NB4 (cell line): ENCODE results near the gene SLAMF7.

Experiments
- DNase-seq: peaks from one replicate; pipeline ENCODE4 v3.0.0; 2010; ENCODE audit warnings: low read depth
- H3K4me3 ChIP-seq: one replicate; pipeline ENCODE4 v1.5.1; 2011; ENCODE audit warnings: mild to moderate bottlenecking, low read depth, low read length, moderate library complexity
- MYC ChIP-seq: IDR thresholded peaks from 2 replicates; pipeline ENCODE4 v1.6.1; 2011; ENCODE audit warnings: low read depth, low read length
- POLR2A ChIP-seq: IDR thresholded peaks from 2 replicates; pipeline ENCODE4 v1.6.1; 2011; ENCODE audit warnings: mild to moderate bottlenecking; ENCODE audit not compliant: insufficient read length; ENCODE audit errors: extremely low read depth
- TF ChIP-seq, protein P1 (sequence below): IDR thresholded peaks from 2 replicates; pipeline ENCODE4 v1.6.1; 2011; ENCODE audit warnings: low read depth, low read length
- TF ChIP-seq, protein P2 (sequence below): IDR thresholded peaks from one replicate; pipeline ENCODE4 v1.5.1; 2012; ENCODE audit warnings: low read depth, low read length

Gene SLAMF7

DNA sequence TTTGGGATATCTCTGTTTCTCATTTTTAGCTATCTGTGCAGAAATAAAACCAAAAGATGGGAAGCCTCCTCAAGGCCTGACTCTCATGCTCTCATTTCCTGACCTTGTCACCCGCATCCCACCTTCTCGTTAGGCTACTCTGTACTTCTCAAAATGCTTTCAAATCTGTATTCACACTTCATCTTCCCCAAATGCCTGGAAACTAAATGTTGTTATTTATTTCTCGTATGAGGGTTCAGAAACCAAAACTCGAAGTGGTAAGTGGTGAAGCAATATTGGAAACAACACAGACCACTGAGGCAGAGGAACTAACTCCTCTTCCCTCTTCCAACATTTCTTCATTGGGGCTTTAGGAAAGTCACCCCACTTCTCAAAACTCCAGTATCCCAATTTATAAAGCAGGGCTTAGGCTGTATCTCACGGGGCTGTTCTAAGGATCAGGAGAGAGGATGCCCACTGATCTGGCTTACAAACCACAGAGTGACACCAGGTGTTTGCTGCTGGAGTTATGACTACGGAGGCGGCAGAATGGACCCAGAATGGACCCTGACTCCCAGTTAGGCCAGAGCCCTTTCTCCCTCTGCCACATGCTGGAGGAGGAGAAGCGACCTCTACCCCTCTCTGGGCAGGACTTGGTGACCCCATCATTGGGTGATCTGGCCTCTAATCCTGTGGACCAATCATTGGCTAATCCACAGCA lies 3.5 kb downstream of the SLAMF7 start:
- TF ChIP-seq, protein P1, sequence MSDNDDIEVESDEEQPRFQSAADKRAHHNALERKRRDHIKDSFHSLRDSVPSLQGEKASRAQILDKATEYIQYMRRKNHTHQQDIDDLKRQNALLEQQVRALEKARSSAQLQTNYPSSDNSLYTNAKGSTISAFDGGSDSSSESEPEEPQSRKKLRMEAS = no peak
- TF ChIP-seq, protein P2, sequence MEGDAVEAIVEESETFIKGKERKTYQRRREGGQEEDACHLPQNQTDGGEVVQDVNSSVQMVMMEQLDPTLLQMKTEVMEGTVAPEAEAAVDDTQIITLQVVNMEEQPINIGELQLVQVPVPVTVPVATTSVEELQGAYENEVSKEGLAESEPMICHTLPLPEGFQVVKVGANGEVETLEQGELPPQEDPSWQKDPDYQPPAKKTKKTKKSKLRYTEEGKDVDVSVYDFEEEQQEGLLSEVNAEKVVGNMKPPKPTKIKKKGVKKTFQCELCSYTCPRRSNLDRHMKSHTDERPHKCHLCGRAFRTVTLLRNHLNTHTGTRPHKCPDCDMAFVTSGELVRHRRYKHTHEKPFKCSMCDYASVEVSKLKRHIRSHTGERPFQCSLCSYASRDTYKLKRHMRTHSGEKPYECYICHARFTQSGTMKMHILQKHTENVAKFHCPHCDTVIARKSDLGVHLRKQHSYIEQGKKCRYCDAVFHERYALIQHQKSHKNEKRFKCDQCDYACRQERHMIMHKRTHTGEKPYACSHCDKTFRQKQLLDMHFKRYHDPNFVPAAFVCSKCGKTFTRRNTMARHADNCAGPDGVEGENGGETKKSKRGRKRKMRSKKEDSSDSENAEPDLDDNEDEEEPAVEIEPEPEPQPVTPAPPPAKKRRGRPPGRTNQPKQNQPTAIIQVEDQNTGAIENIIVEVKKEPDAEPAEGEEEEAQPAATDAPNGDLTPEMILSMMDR = no peak
- DNase-seq = no peak
- H3K4me3 ChIP-seq = no peak overlapping the region

DNA sequence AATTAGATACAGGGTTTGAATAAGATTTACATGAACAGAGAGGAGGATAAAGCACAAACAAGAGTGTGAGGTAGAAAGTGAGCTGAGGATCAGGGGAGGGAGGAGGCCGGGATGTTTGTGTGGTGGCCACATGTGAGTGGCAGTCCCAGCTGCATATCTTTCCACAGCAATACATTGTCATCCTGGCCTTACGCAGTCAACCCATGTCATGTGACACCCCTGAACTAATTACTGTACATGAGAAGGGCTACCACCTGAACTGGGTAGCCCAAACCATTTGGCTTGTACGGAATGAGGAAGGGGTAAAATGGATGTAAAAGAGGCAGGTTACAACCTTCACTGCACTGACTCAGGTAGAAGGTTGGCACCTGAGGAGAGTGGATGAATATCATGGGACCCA lies 4.2 kb downstream of the SLAMF7 start:
- DNase-seq = no peak
- no peak for TF ChIP-seq MYC
- TF ChIP-seq, protein P2 = no peak
- no peak for TF ChIP-seq POLR2A
- TF ChIP-seq, protein P1 = no peak
- H3K4me3 ChIP-seq = no peak overlapping the region

DNA sequence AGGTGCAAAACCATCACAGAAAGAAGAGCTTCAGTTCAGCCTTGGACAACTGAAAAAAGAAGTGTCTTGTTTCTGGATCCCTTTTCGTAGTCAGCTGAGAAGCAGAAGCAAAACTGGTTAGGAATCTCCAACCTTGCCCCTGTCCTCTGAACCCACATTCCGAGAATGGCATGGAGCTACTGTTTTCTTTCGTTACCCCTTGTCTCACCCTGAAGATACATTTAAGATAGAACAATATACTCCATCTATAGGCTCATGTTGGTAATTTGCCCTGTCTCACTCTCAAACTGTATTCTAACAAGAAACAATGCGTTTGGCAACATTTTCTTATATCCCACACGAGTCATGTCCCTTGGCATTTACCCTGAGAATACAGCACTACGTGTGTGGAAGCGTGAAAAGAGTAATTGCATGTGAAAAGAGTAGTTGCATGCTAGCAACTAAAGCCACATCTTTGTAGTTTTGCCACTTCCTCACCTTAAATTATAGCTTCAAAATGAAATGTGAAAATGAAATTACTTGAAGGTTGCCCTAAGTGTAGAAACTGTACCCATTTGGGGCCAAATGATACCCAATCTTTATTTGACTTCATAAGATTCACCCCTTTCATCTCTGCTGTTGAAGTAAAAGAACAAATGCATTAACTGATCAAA lies 5.3 kb downstream of the SLAMF7 start:
- no peak overlapping the region for H3K4me3 ChIP-seq
- no peak for DNase-seq
- no peak for TF ChIP-seq MYC
- TF ChIP-seq, protein P1 = no peak
- TF ChIP-seq, protein P2 = no peak
- TF ChIP-seq POLR2A = no peak

DNA sequence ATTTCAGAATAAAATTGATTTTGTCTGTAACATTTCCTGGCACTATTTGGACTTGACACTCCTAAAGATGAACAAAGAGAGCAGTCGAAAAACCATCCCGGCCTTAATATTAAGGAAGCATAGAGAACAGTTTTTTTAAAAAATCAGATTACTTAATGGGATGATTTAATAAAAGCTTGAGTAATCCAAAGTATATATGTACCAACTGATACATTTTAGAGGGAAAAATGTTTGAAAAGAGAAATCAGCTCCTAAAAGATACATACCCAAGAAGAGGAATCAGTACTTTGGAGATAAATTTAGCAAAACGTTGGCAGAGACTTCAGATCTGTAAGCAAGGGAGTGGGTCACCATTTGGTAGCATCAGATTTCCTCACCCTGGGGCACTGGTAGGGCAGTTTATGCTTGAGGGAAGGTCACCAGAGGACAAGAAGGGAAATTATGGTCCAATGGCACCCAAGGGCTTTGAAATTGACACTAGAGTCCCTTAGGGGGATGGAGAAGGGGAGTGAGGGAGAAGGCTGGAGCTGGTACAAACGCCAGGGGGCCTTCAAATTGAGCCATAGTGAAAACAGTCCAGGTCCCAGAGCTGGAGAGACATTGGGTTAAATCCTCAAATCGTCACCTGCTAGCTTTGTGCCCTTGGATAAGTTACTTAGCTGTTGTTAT lies 5.9 kb downstream of the SLAMF7 start:
- TF ChIP-seq, protein P2 = no peak
- TF ChIP-seq POLR2A (no peak), MYC (no peak)
- TF ChIP-seq, protein P1 = no peak
- no peak for DNase-seq
- H3K4me3 ChIP-seq = no peak overlapping the region

DNA sequence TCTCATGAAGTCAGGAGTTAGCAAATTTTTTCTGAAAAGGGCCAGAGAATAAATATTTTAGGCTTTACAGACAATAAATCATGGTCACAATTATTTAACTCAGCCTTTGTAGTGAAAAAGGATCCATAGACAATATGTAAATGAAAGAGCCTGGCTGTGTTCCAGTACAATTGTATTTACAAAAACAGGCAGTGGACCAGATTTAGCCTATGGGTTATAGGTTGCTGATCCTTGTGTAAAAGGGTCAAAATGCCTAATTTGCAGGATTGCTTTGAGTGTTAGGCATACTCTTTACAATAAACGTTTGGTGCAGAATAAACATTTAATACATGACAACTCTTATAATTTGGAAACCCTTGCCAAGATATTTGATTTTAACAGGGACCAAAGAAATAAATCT lies 6.5 kb downstream of the SLAMF7 start:
- no peak for DNase-seq
- TF ChIP-seq MYC (no peak), POLR2A (no peak)
- TF ChIP-seq, protein P1 = no peak
- TF ChIP-seq, protein P2 = no peak
- no peak overlapping the region for H3K4me3 ChIP-seq
